Endometrial microvascular endothelial cells (primary cell): Measurements from ENCODE around the gene RAB18. TPM values are rescaled to one million over a fixed set of nuclear protein-coding genes. Genes with fewer than 3 reads are reported as not detected.
"Not testable (repeated sequence)": the region's sequence is repeated elsewhere in the genome, so short reads cannot be mapped to it uniquely, and the experiment has no call there.

Source experiments
- in situ Hi-C: cut with HindIII; loops from 2 replicates; pipeline ENCODE4 v1.10.0; 2017; ENCODE audit warnings: low sequenced_read_pairs, low pct_unique_long_range_greater_than_20kb; ENCODE audit errors: inconsistent ontology term
- total RNA-seq: library from RNA; depleted of rRNA; stranded (reverse); fragments of >200 nt; gene quantifications from one replicate; pipeline ENCODE4 v1.2.3, GENCODE V29; 2015; ENCODE audit errors: inconsistent ontology term

RAB18 gene
- total RNA-seq, 1 donor from 2014 or later, result 43.2 TPM

DNA sequence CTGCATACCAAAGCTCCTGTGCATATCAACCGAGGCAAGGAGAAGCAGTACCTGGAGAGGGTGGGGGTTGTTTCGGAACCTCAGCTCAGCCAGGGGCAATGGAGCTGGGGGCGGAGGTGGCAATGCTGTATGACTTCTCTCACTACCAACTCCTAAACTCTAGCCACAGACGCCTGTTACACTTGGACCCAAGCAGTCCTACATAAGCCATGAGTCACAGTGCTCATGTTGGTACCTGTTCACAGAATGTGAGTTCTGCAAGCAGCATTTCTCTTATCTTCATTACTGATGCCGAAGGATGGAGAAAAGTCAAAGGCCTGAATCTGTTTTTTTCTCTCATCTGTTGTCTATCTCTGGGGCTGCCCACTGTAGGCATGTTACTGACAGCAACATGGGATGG is 3.2 kb upstream of the RAB18 start:
- in situ Hi-C loops, result no loop called here

DNA sequence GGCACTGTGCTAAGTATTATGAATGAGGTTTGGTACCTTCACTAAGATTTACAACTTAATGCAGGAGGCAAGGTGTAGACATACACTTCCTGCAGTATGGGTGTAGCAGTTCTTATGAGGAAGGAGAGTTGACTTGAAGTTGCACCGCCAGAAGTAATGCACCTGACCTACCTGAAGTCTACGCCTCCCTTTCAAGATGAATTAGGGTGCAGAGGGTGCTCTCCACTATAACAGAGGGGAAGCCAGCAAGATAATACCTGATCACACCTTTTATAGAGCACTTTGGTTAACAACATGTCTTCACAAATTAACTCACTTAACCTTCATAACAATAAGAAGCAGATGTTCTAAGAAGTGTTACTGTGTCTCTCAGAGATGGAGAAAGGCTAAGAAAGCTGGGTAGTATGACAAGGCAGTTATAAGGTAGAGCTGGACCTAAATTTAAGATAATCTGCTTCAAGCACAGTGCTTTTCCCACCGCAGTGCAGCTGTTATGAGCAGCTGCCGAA is 552 bp upstream of the RAB18 start:
- in situ Hi-C loops, result no loop called here

DNA sequence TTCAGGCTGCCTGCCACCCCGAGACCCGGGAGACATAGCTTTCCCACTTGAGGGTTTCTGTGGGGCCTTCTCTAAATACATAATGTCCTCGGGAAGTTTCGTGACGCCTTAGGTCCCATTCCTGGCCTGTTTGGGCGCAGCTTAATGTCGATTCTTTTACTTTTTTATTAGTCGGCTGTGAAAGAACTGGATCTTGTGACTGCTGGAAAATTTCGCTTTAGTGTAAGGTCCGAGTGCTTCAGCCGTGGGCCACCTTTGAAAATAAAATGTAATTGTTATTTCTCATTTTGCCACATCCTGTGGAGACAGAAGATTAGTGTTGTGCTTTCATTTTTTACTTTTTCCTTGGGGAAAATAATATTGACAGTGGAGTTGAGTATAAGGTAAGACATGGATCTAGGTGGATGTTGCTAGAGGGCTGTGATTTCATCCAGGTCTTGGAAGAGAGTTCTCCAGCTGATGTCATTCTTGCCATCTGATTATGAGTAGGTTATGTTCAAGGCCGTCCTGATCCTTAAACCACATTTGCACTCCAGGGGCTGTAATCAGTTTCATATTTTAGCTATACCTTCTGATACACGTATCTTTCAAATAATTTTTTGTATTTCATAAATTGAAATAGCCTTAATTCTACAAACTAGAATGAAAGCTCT is 830 bp downstream of the RAB18 start:
- in situ Hi-C loops, result no loop called here

DNA sequence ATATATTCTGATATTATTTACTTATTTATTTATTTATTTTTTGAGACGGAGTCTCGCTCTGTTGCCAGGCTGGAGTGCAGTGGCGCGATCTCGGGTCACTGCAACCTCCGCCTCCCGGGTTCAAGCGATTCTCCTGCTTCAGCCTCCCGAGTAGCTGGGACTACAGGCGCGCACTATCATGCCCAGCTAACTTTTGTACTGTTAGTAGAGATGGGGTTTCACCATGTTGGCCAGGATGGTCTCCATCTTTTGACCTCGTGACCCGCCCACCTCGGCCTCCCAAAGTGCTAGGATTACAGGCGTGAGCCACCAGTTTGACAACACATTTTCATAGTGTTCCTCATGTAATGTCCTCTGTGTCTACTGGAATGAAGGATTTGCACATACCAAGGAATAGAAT is 1.4 kb downstream of the RAB18 start:
- in situ Hi-C loops, result not testable (repeated sequence)

DNA sequence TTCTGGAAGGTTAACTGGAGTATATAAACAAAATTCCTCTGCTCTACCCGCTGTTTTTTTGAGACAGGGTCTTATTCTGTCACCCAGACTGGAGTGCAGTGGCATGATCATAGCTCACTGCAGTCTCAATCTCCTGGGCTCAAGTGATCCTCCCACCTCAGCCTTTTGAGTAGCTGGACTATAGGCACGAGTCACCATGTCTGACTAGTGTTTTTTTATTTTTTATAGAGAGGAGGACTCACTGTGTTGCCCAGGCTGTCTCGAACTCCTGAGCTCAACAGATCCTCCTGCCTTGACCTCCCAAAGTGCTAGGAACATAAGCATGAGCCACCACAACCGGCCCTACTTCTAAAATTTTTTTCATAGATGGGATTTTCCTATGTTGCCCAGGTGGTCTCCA is 2.2 kb downstream of the RAB18 start:
- in situ Hi-C loops, result no loop called here

DNA sequence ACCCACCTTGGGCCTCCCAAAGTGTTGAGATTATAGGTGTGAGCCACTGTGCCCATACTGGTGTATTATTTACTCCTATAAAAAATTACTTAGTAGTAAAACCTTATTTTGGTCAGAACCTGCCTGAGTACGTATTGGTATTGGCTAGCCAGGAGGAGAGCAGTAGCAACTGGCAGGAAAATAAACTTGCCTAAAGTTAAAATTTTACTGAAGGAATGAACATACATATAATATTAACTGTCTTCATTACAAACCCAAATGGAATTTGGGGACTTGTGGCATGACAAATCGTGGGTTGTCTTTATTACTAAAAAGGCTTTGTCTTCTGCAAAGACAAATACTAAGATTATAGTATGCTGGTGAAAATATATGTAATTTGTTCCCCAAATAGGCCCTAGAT is 8.4 kb downstream of the RAB18 start:
- in situ Hi-C loops, result no loop called here

DNA sequence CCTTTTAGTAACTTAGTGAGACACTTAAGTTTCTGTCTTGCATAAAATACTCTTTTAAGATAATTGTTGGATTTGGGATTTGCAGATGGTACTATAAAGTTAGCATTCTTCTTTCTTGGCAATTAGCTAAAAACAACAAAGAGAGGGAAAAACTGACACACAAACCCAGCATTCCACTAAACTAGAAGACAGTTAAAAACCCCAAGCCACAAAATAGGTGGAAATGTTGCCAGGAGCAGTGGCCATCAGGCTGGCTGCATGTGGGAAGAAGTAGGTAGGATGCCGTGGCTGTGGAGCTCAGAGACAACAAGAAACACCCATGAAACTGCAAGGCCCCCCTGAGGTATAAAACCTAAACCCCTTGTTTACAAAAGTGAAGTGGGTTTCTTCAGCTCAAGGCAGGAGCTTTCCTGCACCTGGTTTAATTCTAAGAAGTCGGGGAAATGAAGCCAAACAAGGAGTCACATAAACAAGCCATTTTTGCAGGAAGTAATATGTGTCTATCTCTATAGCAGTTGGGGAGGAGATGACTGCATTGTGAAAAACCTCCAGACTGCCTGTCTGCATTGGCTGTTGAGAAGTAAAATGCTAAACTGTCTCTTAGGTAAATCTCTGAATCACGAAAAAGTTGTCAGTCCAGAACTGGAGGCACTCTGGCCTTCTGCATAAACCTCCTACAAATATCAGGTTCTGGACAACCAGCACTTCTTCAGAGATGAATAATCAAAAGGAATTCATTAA is 9.5 kb downstream of the RAB18 start:
- in situ Hi-C loops, result no loop called here

DNA sequence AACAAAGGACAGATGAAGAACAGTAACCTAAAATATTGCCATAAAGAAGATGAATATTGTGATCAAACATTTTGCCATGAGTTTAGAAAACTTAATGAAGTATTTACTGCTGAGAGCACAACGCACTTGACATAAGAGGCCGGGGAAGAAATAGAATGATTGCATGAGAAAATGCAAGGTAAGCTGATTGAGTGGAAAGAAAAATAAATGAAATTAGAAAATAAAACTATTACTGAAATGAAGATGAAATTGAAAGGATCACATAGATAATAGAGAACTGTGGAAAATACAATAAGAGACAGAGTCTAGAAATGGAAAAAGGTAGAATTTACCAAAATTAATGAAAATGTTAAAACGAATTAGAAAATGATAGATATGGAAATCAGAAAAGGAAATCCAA is 10.1 kb downstream of the RAB18 start:
- in situ Hi-C loops, result no loop called here

DNA sequence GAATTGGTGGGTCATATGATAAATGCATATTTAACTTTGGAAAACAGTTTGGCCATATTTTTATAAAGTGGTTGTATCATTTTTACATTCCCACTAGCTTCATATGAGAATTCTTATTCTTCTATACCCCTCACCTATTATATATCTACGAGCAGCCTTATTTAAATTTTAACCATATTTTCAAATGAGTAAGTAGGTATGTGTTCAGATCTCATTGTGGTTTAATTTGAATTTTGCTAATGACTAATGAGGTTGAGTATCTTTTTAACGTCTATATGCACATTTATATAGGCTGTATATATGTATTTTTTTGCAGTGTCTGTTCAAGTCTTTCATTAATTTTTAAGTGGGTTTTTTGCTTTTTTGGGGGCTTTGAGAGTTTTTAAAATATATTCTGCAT is 14.2 kb downstream of the RAB18 start:
- in situ Hi-C loops, result no loop called here

DNA sequence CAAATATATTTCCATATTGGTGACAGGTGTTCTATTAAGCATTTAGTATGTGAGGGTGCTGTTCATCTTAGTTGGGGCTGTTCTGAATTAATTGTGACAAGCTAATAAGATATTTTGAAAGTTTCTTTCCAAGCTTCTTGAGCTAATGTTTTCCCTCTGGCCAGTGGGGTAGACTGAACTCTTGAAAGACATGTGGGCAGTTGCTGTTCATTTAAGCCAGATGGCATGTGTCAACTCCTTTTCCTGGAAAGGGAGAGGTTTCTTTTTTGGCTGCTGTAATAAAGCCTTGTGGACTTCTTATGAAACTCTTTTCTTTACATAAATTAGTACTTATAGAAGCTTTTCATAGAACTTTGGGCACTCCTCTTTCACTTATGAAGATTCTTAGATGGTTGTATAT is 21.7 kb downstream of the RAB18 start:
- in situ Hi-C loops, result no loop called here

DNA sequence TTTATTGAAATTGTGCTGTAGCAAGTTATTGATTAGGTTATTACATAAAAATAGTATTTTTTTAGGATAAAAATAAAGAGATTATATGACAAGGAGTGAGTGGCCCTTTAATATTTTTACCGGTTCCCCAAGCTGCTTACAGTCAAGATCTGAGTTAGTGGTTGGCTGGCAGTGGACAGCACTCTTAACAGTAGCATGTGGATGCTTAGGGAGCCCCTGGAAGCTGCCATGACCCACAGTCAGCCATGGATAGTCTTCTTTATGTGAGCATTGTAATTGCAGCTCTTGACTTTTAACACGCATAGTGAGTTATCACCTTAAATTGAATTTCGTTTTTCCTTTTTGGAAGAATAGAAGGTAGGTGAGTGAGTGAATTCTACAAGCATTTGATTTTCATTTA is 22.1 kb downstream of the RAB18 start:
- in situ Hi-C loops, result no loop called here

DNA sequence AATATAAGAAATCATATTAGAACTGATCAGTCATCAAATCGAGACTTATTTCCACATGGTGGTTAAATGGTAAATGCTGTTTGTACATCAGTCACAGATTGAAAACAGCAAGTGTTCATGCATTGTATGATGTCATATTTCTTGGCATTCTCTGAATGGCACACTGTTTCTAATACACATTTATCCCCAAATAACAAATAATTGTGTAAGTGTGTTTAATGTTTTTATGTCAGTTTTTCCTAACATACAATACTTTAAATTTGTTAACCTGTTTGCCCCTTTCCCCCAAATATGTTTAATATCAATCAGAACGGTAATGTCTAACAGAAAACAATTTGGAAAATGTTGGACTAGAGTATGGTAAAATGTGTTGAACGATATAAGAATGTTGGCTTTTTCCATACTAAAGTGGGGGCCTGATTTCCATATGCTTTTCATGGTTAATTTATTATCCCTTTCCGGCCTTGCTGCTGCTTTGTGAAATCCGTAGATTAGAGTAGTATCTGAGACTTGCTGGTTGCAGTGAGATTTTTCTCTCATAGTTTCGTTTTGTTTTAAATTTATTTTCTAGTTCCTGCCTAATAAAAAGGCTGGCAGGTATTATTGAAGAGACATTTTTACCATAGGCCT is 23.7 kb downstream of the RAB18 start:
- in situ Hi-C loops, result no loop called here

DNA sequence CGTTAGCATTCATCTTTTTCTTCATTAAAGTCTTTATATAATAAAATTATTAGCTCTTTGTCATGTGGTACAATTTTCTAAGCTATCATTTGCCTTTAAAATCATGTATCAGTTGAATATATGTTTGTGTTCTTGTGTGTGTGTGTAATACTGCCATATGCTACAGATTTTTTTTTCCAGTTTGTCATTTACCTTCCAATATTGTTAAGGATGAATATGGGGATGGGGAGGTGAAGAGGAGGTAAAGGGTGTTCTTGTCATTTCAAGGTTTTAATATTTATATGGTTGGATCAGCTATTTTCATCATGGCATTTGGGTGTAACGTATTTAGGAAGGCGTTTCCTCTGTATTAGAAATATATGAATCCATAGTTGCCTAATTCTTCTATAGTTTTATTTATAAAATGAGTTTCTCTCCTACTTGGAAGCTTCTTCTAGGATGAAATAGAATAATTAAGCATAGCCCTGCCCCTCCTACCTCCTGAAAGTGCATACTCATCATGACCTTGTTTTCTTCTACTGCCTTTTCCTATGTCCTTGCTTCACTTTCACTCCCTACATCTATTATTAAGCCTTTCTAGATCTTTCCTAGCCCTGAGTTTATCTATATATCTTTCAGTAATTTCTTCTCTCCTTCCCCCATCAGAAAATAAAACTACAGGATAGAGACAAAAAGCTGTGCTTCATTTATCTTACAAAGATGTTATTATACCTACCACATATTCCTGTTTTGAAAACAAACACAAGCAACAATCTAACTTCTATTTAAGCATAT is 25.1 kb downstream of the RAB18 start:
- in situ Hi-C loops, result no loop called here

DNA sequence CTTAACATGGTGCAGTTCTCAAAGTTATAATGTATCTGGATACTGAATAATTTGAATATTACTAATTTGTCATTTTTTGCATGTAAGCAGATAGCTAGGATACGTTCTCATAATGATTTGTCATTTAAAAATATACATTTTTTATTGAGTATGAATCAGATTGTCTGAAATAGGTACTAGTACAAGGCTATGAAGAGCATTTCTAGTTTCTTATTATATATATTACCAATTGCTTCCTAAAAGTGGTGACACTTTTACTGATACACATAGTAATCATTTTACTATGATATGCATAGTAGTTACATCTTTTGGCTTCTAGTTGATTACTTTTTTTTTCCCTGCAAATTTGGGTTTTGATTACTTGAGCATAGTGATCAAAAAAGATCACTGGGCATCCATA is 26.4 kb downstream of the RAB18 start:
- in situ Hi-C loops, result no loop called here

DNA sequence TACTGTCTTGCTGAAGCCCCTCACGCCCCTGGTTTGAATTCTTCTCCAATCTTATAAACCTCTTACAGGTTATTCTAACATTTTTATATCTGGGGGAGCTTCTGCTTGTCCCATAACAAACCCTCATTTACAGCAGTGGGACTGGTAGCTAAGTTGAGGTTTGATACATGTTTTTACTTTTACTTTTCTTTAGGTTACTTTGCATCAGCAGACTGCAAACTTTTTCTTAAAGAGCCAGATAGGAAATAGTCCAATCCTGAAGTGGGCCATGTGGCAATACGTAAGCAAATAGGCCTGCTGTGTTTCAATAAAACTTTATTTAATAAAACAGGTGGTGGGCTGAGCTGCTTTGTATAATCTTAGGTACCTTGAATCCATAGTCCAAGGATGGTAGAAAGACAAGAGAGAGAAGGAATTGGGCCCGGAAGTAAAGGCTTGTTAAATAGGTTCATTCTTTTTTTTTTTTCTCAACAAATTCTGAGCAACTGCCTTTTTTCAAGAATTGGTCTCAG is 27.3 kb downstream of the RAB18 start:
- in situ Hi-C loops, result no loop called here

DNA sequence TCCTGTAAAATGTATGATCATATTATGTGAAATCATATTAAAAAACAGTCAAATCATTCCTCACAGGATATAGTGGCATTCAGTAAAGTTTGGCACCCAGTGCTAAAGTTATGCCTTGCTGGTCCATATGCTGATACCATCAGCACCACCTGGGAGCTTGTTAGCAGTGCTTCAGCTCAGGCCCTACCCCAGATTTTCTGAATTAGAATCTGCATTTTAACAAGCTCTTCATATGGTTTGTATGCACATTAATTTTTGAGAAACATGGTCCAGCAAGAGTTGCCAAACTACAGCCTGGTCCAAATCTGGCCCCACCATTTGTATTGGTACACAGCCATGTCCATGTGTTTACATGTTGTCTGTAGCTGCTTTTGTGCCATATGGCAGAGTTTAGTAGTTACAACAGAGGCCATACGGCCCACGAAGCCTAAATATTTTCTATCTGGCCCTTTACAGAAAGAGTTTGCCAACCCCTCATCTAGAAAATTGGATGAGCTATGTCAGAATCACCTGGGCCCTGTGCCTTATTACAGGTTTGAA is 30.1 kb downstream of the RAB18 start:
- in situ Hi-C loops, result no loop called here

DNA sequence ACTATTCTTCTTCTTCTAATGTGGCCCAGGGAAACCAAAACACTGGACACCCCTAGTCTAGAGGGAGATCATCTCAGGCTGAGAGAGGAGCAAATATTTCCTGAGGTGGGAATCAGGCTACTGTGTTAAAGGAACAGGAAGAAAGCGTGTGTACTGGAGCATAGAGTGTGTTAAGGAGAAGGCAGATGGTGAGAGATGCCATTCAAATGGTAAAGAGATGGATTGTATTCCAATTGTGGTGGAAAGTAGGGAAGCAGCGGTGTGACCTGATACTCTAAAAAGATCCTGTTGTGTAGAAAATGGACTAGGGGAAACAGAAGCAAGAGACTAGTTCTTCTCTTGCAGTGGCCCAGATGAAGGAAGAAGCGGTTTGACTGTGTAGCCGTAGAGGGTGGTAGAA is 31.2 kb downstream of the RAB18 start:
- in situ Hi-C loops, result no loop called here

DNA sequence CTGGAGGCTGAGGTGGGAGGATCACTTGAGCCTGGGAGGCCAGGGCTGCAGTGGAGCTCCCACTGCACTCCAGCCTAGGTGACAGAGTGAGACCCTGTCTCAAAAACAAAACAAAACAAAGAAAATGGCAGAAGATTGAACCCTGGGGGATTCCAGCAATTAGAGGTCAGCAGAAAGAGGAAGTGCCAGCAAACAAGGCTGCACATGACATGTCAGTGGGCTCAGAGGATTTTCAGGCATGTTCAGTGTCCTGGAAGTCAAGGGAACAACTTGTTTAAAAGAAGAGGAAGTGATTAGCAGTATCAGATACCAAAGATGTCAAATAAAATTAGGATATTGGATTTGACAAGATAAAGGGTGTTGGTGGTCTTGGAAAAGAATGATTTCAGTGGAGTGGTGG is 32.3 kb downstream of the RAB18 start:
- in situ Hi-C loops, result no loop called here

DNA sequence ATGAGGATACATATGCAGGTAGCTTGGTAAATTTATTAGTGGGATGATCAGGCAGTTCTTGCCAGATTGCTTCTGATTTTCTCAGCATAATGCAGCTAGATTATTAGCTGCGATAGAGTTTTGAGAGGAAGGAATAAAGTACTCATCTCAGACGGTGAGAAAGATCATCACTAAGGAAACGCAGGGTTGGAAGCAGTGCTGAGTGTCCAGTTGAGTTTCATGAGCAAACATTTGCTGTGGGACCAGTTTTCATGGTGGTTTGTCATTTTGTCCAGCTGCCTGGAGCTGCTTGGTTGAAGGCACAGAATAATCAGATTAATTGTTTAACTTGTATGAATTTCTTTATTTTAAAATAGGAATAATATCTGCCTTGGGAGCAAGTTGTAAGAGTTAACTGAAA is 33.1 kb downstream of the RAB18 start:
- in situ Hi-C loops, result no loop called here
